Skin epidermis (tissue), 12 donors: ENCODE data around the gene ZNG1B.

Experiments
- H3K27ac ChIP-seq, 21 experiments: fragments of 200-600 bp; sonication (generic) in 11 of 21; one replicate each; pipeline ENCODE4 v1.5.0; 2020; ENCODE audit warnings: mild to moderate bottlenecking in 3 of 21, inconsistent platforms in 2 of 21, moderate library complexity in 2 of 21
- H3K4me3 ChIP-seq, 7 experiments: fragments of 200-600 bp; sonication (generic) in 2 of 7; one replicate each; pipeline ENCODE4 v1.5.0; 2020; ENCODE audit warnings: inconsistent platforms in 2 of 7, mild to moderate bottlenecking in 2 of 7, moderate library complexity in 1 of 7

Gene ZNG1B

DNA sequence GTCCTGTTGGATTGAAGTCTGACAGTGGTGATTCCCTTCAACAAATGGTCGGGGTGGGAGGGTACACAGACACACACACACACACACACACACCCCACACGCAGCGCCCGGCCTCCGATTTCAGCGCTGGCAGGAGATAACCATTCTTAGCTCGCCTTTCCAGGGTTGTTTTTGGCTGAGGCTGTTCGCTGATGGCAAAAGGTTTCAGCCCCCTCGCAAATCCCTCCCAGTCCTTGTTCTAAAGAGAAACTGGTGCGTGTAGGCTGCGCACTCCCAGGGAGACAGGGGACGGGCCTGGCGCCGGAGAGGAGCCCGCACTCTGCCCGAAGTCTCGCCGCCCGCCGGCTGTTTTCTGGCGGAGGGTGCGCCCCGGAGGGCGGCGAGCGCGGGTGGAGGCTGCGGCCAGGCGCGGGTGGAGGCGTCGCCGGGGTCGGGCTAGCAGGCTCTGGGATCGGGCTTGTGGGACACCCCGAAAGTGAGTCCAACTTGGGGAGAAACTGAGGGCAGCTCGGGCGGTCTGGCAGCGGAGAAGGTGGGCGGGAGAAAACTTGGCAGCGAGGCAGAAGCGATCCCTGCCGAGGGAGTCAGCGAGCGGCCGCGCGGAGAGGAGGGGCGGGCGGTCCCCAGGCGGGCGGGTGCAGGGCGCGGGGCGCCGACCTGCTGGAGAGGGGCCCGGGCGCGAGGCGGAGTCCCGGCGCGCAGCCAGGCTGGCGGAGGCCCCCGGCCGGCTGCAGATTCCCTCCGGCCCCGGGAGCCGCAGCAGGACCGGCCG, 103.9 kb downstream of the ZNG1B start:
- peak overlapping the region; percentile 32 to 64 (median 51) for H3K4me3 ChIP-seq
- peak overlapping the region in 17 of 21 experiments; percentile 46 to 90 (median 66) for H3K27ac ChIP-seq

DNA sequence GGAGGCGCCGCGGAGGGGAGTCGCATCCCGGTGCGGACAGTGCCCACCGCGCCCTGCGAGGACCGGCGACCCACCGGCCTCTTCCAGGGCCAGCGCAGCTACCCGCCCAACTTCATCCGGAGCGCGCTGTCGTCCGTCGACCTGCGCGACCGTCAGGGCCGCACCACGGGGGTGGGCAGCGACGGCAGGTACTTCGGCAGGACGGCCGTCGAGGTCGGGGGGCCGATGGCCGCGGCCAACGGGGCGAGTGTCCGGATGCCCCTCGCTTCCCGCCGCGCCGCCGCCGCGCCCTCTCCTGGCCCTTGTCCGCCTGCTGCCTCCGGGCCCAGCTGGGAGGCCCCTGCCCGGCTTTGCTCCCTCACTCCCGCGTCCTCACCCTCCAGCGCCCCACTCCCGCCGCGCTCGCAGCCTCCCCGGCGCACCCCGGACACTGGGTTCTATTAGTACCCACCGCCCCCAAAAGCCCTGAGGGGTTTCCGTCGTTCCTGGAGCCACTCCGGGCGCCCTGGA, 104.5 kb downstream of the ZNG1B start:
- Histone ChIP-seq H3K27ac (peak overlapping the region in 11 of 21 experiments; percentile 32 to 90 (median 66)), H3K4me3 (peak overlapping the region; percentile 32 to 64 (median 51))

DNA sequence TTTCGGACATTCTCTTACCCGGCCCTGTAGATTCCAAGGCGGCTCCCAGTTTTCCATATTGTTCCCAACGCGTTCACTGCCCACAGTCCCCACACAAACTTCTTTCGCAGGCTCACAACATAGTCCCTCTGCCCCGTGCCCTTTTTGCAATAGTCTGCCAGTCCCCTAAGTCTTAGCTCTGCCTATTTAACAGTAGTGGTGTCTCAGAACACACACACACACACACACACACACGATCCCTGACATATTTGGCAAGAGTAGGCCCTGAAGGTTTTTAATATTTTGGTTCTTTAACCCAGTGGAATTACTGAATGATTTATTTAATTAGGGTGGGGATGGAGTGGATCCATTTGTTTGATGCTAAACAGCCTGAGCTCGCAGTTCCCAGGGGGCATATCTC, 105.0 kb downstream of the ZNG1B start:
- Histone ChIP-seq H3K27ac (peak overlapping the region in 2 of 21 experiments; percentile 53 to 66), H3K4me3 (peak overlapping the region in 3 of 7 experiments; percentile 51 to 64 (median 54))
